NCI-H2196 treated with DMSO at 0.1 percent for 48 hours (cell line): ENCODE measurements around the gene FCN3.

Experiments used
- DNase-seq: peaks from one replicate; lab custom pipeline; 2025; ENCODE audit not compliant: unreplicated experiment; lab: John Stamatoyannopoulos, UW

Gene FCN3

DNA sequence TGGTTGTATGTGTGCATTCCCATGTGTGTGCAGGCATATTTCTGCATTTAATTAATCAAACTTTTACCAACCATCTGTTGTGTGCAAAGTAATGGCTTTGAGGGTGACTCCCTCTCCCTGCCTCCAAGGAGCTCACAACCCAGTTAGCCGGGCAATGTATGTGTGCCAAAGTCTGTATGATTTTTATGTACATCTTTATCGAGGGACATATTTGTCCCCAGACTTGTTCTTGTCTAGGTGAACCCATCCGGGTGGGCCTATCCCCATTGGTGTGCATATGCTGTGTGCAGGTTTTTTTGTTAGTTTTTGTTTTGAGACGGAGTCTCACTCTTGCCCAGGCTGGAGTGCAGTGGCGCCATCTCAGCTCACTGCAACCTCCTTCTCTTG lies 31.0 kb downstream of the FCN3 start:
- no peak for DNase-seq

DNA sequence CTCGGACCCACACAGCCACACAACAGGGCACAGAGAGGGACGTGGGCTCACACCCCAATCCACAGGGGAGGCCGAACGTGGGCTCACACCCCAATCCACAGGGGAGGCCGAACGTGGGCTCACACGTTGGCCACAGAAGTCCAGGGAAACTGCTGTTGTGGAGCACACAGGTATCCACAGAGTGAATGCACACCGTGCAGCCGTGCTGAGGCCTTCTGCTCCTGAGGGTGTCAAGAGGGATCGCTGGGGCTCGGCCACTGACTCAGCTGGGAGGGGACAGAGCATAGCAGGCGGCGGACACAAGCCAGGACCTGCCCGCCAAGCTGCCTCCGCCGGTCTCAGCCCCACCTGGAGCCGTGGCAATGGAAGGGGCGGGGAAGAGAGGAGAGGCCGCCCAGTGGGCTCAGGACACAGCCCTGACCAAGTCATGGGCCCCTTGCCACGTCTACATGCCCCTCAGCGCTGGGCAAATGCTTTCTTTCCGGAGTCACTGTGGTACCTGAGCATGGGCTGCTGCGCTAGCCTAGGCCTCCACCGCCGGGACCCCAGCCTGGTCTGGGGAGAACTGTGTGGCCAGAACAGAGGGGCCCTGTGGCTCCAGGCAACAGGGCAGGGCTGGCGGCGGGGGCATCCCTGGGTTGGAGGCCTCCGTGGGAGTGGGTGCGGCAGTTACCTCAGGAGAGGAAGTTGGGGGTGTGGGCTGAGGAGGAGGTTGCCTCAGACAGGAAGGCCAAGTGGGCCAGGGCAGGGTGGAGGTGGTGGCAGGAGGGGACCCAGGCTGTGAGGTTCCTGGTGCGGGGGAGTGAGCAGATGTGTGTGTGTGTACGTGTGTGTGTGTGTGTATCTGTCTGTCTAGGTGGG lies 31.6 kb downstream of the FCN3 start:
- peak; percentile 74 for DNase-seq

DNA sequence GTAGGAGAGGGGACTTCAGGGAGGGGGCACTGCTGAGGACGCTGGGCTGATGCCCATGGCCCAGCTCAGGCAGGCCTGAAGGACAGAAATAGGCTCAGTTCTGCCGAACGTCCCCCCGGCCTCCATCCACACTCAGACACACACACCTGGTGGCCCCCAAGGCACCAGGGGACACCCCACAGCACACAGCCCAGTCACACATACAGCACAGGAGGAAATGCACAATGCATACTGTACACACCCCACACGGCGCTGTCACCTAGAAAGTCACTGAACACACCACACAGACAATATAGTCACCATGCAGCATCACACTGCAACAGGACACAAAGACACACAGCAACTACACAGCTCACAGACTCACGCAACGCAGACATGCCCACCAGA lies 32.2 kb downstream of the FCN3 start:
- DNase-seq: no peak

DNA sequence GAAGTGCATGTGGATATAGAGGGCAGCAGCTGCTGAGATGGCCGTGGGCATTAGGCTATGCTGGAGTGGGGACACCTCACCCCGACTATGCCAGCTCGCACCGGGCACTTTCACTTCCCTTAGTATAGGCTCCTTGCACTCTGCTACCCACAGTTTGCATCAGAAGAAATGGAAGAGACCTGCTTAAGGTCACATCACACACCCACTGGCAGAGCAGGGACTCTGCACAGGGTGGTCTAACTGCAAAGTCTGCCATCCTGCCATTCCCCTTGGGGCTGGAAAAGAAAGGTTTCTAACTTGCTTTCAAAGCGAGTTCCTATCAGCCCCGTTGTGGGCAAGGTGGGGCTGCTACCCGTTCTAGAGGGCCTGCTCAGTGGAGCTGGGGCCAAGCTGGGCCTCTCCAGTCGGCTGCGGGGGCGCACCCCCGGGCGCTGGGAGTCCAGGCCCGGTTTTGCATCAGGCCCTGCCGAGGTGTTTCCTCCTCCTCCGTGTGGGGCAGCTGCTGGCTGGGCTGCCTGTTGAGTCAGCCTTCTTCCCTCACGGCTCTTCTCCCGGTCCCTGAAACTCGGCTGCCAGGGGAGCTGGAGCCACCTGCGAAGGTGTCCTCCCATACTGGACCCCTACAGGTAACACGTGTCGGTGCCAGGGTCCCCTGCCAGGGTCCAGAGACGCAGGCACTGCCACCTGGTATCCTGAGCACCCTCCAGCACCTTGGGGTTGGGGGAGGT lies 32.9 kb downstream of the FCN3 start, which contains the start of gene SYTL1:
SYTL1 (plus strand) TSS at position 498 of the 728 bp plus-strand sequence. CDS start 3,313 bp downstream, outside the sequence.
- peak; percentile 50 for DNase-seq

DNA sequence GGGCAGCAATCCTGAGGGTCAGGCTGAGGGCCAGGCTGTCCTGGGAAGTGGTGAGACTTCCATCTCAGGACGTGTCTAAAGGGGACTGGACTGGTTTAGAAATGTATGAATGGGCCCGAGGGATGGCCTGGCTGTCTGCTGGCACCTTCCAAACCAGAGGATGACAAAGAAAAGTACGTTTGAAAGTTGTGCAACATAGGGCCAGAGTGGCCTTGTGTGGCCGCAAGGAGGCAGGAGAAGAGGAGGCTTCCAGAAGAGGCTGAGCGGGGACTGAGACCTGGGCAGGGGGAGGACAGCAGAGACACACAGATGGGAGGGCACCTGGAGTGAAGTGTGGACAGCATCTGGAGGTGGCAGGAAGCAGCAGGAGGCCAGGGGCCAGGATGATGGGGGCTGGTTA lies 35.4 kb downstream of the FCN3 start:
- DNase-seq: no peak

DNA sequence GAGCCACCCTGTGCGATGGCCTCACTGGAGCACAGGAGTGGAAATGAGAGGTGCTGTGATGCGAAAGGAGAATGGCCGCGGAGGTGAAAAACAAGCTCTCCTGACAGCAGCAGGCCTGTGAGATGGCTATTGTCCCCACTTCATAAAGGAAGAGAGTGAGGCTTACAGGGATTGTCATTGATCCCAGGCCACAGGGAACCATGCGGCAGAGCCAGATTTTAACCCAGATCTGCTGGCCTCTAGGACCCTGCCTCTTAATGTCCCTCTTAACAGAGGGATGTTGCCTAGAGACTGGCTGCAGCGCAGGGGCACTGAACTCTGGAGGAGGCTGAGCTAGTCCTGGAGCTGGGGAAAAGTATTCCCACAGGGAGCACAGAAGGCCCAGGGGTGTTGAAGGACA lies 35.9 kb downstream of the FCN3 start:
- DNase-seq: no peak

DNA sequence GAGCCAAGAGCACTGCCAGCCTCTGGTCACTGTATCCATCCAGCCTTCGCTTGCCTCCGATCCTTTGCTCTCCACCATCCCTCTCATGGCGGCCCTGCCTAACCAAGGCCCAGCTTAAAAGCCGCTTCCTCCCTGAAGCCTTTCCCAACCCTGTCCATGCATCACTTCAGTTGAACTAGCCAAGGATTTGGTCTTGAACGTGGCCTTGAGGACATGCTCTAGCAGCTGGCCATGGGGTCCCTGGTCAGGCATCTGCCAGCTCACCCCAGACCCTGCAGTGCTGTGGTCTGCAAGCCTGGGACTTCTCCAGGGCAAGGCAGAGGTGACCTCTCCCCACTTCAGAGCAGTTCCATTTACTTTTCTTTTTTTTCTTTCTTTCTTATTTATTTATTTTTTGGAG lies 37.9 kb downstream of the FCN3 start:
- no peak for DNase-seq

DNA sequence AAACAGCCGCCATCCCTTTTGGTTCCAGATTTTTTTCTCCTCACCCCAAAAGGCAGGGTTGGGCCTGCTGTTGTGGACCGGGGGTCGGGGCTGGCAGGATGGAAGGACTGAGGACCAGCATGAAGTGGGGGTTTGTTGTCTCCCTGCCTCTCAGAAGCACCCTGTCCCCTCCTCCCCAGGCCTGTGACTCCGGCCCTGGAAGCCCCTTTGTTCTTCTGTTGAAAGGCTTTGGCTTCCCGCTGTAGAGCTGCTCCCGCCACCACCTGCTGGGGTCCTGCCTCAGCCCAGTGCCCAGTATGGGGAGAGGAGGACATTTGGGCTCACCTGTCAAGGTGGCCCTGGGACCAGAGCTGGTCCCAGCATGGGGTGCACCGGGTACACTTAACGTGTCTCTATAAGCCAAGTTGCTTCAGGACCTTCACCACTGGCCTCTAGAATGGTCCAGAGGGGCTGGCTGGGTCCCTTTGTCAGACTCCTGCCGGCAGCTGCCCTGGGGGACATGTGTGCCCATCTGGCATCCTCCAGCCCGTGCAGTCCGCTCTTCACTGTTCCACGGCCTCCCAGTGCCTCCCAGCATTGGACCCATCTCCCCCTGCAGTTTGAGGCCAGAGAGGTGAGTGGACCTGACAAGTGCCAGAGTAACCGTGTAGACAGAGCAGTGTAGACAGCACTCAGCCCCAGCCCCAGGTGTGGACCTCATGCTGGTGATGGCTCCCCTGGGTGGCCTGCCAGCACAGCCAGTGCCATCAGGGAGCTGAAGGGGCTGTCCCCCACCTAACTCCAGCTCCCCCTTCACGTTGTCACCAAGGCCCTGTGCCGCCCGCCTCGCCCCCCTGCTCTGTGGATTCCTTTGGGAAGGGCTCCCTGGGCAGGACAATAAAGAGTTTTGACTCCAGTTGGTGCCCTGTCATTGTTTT lies 38.9 kb downstream of the FCN3 start:
- DNase-seq: no peak

DNA sequence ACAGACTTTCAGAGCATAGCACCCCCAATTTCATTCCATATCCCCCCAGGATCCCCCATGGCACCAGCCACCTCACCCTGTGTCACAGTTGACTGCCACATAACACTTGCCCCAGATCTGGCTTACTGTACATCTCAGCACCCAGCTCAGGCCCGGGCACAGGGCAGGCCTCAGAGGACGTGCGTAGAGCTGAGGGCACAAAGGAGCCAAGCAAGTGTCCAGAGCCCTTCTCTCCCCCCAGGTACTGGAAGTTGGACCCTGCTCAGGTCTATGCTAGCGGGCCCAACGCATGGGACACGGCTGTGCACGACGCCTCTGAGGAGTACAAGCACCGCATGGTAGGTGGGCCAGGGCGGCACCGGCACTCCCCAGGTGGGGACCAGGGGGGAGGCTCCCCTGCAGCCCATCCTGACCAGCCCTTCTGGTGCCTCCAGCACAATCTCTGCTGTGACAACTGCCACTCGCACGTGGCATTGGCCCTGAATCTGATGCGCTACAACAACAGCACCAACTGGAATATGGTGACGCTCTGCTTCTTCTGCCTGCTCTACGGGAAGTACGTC lies 40.8 kb downstream of the FCN3 start:
- no peak for DNase-seq

DNA sequence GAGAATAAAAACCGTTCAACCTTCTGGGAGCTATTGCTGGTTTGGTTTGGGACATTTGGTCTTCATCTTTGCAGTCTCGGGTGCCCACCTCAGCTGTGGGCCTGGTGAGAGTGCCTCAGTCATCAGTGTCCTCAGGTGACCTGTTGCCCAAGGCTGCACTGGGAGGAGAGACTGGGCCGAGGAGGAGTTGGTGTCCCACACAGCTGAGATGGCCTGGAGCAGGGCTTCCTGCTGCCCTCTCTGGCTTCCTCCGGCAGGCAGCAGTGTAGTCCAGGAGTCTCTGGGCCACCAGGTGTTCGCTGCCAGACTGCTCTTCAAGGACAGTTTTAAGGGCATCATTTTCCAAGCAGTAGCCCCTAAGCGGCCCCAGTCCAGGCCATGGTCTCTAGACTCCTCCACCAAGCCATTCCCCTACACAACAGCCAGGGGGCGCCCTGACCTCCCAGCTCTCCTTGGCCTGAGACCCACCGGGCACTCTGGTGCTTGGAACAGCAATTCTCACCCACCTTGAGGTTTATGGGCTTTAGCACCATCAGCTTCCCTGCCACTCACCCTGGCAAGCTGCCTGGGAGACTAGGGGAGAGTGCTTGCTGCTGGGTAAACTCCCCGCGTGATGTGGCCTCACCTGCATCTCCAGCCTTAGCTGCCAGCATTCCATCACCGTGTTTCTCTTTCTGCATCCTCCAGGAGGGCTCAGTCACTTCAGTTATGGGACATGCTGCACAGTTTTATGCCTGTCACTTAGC lies 41.9 kb downstream of the FCN3 start:
- peak; percentile 46 for DNase-seq

DNA sequence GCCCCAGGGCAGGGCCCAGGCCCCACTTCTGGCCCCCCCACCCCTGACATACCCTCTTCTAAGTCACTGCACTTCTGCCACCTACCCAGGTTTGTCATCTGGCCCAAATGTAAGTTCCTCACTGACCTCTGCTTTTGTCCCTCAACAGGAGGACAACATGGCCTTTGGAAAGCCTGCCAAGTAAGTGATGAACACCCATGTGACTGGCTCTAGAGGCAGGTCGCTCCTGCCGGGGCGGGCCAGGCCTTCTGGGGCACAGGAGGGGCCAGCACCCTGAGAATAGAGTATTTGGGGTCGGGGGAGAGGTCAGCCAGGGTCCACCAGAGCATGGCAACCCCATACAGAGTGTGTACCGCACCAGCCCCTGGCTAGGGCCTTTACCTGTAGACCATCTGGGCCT lies 42.7 kb downstream of the FCN3 start:
- DNase-seq: no peak

DNA sequence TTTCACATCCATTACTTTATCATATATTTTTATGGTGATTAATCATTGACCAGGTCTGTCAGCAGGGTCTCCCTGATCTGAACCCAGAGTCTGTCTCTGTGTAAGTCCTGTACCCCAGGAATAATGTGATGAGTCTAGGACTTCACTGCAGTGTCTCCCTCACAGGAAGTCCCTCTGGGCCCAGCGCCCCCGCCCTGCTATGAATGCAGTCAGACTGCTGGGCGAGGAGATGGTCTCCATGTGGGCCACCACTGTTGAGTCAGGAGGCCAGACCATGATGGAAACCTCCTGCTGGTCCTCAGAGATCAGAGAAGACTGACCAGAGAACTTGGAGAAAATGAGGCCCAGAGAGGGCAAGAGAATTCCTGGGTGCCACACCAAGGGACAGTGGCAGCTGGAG lies 43.2 kb downstream of the FCN3 start:
- DNase-seq: no peak

DNA sequence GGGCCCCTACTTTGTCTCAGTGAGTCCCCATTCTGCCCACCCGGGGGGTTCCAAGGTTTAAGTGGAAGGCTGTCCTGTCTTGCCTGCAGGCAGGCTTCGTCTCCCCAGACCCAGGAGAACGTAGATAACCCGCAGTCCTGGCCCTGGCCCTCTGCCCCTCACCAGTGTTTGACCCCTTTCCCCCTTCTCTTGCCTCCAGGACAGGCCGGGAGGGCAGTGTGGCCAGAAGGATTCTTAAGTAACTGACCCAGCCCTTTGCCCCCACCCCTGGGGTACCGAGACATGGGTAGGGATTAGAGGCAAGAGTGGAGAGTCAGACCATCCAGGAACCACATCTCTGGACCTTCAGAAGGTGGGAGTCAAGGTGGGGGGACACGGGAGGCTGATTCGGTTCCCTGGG lies 43.8 kb downstream of the FCN3 start:
- no peak for DNase-seq

DNA sequence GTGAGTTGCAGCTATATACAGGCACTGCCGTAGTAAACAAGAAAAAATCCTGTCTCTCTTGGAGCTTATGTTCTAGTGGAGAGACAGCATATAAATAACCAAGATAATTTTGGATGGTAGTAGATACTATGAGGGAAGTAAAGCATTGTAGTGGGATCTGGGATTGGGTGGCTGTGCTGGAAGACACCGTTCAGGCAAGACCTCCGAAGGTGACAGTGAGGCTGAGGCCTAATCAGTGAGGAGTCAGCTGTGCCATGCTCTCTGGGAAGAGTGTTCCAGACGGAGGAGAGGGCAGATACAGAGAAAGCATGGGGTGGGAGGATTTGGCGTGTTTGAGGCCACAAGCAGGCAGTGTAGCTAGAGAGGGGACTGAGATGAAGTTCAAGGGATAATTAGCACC lies 46.7 kb downstream of the FCN3 start:
- no peak for DNase-seq

DNA sequence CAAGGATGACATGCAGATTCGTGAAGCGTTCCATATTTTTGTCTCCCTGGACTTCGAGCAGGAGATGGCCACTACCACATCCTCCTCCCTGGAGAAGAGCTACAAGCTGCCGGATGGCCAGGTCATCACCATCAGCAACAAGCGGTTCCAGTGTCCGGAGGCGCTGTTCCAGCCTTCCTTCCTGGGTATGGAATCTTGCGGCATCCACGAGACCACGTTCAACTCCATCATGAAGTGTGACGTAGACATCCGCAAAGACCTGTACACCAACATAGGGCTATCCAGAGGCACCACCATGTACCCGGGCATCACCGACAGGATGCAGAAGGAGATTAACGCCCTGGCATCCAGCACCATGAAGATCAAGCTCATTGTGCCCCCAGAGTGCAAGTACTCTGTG lies 49.3 kb downstream of the FCN3 start:
- DNase-seq: no peak

DNA sequence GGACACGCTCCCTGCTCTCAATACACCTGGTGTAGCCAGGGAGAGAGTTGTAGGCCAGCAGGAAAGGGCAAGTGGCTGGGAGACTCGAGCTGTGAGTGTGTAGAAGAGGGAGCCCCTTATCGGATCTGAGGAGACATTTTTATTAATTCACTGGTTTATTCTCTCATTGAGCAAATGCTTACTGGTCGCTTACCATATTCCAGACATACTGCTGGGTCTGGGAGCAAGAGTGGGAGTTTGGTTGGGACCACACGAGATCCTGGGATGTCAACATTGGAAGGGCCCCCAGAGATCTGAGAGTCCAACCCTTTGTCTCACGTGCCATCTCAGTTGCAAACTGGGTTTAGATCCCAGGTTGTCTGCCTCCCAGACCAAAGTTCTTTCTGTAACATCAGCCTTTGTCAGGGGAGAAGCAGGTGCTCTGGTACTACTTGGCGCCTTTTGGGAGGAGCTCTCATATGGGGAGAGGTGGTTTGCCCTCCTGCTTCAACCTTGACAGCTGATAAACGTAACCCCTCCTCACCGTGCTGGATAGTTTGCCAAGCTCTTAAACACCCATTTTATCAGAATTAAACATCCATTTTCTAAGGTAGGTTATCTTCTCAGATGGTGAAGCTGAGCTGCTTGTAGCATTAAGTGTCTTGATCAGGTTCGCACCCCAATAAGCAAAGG lies 51.9 kb downstream of the FCN3 start:
- DNase-seq: no peak

DNA sequence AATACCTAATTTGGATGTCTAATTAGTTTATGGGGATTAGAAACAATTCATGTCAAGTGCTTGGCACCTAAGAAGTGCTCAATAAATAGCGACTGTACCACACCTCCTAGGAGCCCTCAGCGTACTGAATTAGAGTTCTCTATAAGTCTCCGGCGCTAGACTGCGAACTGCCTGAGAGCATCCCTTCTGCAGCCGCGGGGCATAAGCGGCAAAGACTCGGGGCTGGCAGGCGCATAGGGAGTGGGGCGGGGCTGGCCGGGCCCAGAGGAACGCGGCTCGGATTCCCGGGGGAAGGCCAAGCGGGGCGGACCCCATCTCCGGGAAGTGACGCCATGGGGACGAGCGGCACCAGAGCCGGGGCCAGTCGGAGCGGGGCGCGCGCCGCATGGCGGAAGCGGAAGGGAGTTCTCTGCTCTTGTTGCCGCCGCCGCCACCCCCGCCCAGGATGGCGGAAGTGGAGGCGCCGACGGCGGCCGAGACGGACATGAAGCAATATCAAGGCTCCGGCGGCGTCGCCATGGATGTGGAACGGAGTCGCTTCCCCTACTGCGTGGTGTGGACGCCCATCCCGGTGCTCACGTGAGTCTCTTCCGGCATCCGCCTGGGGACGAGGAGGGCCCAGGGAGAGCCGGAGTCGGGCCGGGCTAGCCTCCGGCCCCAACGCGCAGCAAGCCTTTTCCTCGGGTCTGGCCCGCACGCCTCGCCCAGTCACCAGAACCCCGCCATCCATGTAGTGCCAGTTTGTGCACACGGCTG lies 52.6 kb downstream of the FCN3 start, which contains the start of gene TMEM222:
TMEM222 (plus strand) TSS at position 351 of the 756 bp plus-strand sequence; CDS start at position 386, 35 bp downstream.
- DNase-seq: peak; percentile 96
